NCI-H748 (cell line): ENCODE data around the gene TRHDE.
A peak's percentile ranks its signal among the peaks of the same experiment; 100 is the strongest.

ENCODE experiments used
- DNase-seq: peaks from one replicate; lab custom pipeline; 2025; ENCODE audit not compliant: unreplicated experiment; lab: John Stamatoyannopoulos, UW

TRHDE gene

GRCh38 chr12:72509891-72510290 is 237.7 kb downstream of the TRHDE start:
- DNase-seq: no peak

GRCh38 chr12:72510772-72511171 is 238.6 kb downstream of the TRHDE start:
- DNase-seq: no peak

- DNase-seq: no peak
These were observed 239.3 kb downstream of the TRHDE start for GRCh38 chr12:72511498-72511897.

GRCh38 chr12:72511906-72512305 is 239.7 kb downstream of the TRHDE start:
- DNase-seq: no peak

GRCh38 chr12:72520044-72520678 is 248.0 kb downstream of the TRHDE start:
- DNase-seq: peak; percentile 66

- no peak for DNase-seq
These were observed 249.2 kb downstream of the TRHDE start for GRCh38 chr12:72521326-72521725.

GRCh38 chr12:72522411-72522810 is 250.2 kb downstream of the TRHDE start:
- DNase-seq: no peak

GRCh38 chr12:72523754-72524153 is 251.6 kb downstream of the TRHDE start:
- no peak for DNase-seq

- DNase-seq: no peak
These were observed 263.2 kb downstream of the TRHDE start for GRCh38 chr12:72535212-72535990.

GRCh38 chr12:72540811-72541210 is 268.6 kb downstream of the TRHDE start:
- no peak for DNase-seq

- no peak for DNase-seq
These were observed 271.8 kb downstream of the TRHDE start for GRCh38 chr12:72543777-72544467.

GRCh38 chr12:72546106-72546505 is 273.9 kb downstream of the TRHDE start:
- DNase-seq: no peak

- no peak for DNase-seq
These were observed 275.4 kb downstream of the TRHDE start for GRCh38 chr12:72547573-72547972.

GRCh38 chr12:72549184-72549583 is 277.0 kb downstream of the TRHDE start:
- DNase-seq: no peak

GRCh38 chr12:72560003-72560769 is 288.0 kb downstream of the TRHDE start:
- no peak for DNase-seq

GRCh38 chr12:72570601-72571000 is 298.4 kb downstream of the TRHDE start:
- peak; percentile 66 for DNase-seq

GRCh38 chr12:72574138-72574537 is 302.0 kb downstream of the TRHDE start:
- peak; percentile 94 for DNase-seq

- peak; percentile 2 for DNase-seq
These were observed 306.2 kb downstream of the TRHDE start for GRCh38 chr12:72578327-72578726.

GRCh38 chr12:72586456-72586855 is 314.3 kb downstream of the TRHDE start:
- DNase-seq: peak; percentile 43

GRCh38 chr12:72602581-72602980 is 330.4 kb downstream of the TRHDE start:
- no peak for DNase-seq

- DNase-seq: no peak
These were observed 333.8 kb downstream of the TRHDE start for GRCh38 chr12:72605975-72606374.
